OCI-LY7 (cell line): ENCODE measurements around the gene CMTR2. TPM values are rescaled to one million over a fixed set of nuclear protein-coding genes. Genes with fewer than 3 reads are reported as not detected.
A peak's percentile ranks its signal among the peaks of the same experiment; 100 is the strongest.

Experiments
- BruUV-seq: library from RNA; stranded (reverse); fragments of 400-500 nt; replicated peaks from 2 replicates; lab custom pipeline; 2021; lab: Mats Ljungman, UMichigan
- CTCF ChIA-PET: fragments of 300-600 bp; sonication (Branson Sonifier 250); formaldehyde crosslinking; loops from one replicate; lab custom pipeline; 2022; ENCODE audit warnings: antibody characterized with exemption; ENCODE audit not compliant: unreplicated experiment; lab: Charles Lee
- POLR2A ChIA-PET: fragments of 300-600 bp; sonication (Branson Sonifier 250); formaldehyde crosslinking; loops from one replicate; lab custom pipeline; 2022; ENCODE audit warnings: antibody characterized with exemption; lab: Charles Lee
- DNase-seq: peaks from one replicate; pipeline ENCODE4 v3.0.0-alpha.2; 2015; ENCODE audit warnings: low spot score
- H2AFZ ChIP-seq: fragments of 200-600 bp; sonication (generic), shearing (Covaris generic); 2 replicates; pipeline ENCODE4 v1.6.1; 2014; ENCODE audit warnings: mild to moderate bottlenecking, antibody characterized with exemption, low read length, moderate library complexity
- H3K27ac ChIP-seq: fragments of 200-600 bp; sonication (generic); 2 replicates; pipeline ENCODE4 v1.5.1; 2014; ENCODE audit warnings: mixed run types, low read depth, mild to moderate bottlenecking, moderate library complexity, low read length, inconsistent platforms; ENCODE audit not compliant: poor library complexity, severe bottlenecking
- H3K36me3 ChIP-seq: fragments of 200-600 bp; sonication (generic); 2 replicates; pipeline ENCODE4 v1.6.1; 2014; ENCODE audit warnings: mild to moderate bottlenecking, antibody characterized with exemption, low read length, moderate library complexity, mixed read lengths; ENCODE audit not compliant: insufficient read depth
- H3K4me1 ChIP-seq: fragments of 200-600 bp; sonication (generic); 2 replicates; pipeline ENCODE4 v1.5.1; 2014; ENCODE audit warnings: mild to moderate bottlenecking, low read length; ENCODE audit not compliant: insufficient read depth, poor library complexity, severe bottlenecking
- H3K4me2 ChIP-seq: fragments of 200-600 bp; sonication (generic); 2 replicates; pipeline ENCODE4 v1.6.1; 2014; ENCODE audit warnings: mild to moderate bottlenecking, low read length
- H3K4me3 ChIP-seq: fragments of 200-600 bp; sonication (generic); 2 replicates; pipeline ENCODE4 v1.5.1; 2014; ENCODE audit warnings: mild to moderate bottlenecking, low read depth, low read length; ENCODE audit not compliant: poor library complexity, severe bottlenecking
- H3K79me2 ChIP-seq: fragments of 200-600 bp; sonication (generic); 2 replicates; pipeline ENCODE4 v1.6.1; 2016; ENCODE audit warnings: low read depth, mild to moderate bottlenecking, low read length, moderate library complexity, mixed read lengths; ENCODE audit not compliant: insufficient read depth
- H3K9me2 ChIP-seq: fragments of 200-600 bp; sonication (generic); 2 replicates; pipeline ENCODE4 v1.6.1; 2016; ENCODE audit warnings: mild to moderate bottlenecking, low read length, mixed read lengths; ENCODE audit not compliant: insufficient read depth
- H3K9me3 ChIP-seq: fragments of 200-600 bp; sonication (generic); 2 replicates; pipeline ENCODE4 v1.6.1; 2014; ENCODE audit warnings: mild to moderate bottlenecking, mixed run types, low read length, mixed read lengths
- H4K20me1 ChIP-seq: fragments of 200-600 bp; sonication (generic); 2 replicates; pipeline ENCODE4 v1.6.1; 2014; ENCODE audit warnings: mild to moderate bottlenecking, antibody characterized with exemption, low read length, moderate library complexity, mixed read lengths; ENCODE audit not compliant: insufficient read depth
- CTCF ChIP-seq: fragments of 200-600 bp; sonication (generic); conservative IDR thresholded peaks from 2 replicates; pipeline ENCODE4 v1.5.1; 2014; ENCODE audit warnings: mild to moderate bottlenecking, antibody characterized with exemption, low read length, moderate library complexity, mixed read lengths
- EZH2phosphoT487 ChIP-seq: fragments of 200-600 bp; sonication (generic); IDR thresholded peaks from 2 replicates; pipeline ENCODE4 v1.6.1; 2018; ENCODE audit warnings: low read depth, borderline replicate concordance, mild to moderate bottlenecking, mixed run types, antibody characterized with exemption, low read length, moderate library complexity, mixed read lengths
- intact Hi-C: fragments of 100-400 bp; cut with micrococcal nuclease; formaldehyde crosslinking; loops from one replicate; pipeline ENCODE4 v1.10.0; 2022; ENCODE audit not compliant: unreplicated experiment
- total RNA-seq, 2 experiments: library from RNA; depleted of rRNA in 1 of 2; stranded (reverse); fragments of >200 nt in 1 of 2; shearing (Covaris generic) in 1 of 2; gene quantifications; 2 replicates each; pipeline ENCODE4 v1.2.3, GENCODE V29; 2014 to 2022

Gene CMTR2
- total RNA-seq, 2 experiments from 2014 or later, result 10.4 to 10.9 TPM

GRCh38 chr16:71289732-71290062 is 495 bp upstream of the CMTR2 start:
- Histone ChIP-seq H3K9me3 (no peaks in the 10 kb centered on the region), H3K4me2 (peak overlapping the region; percentile 81), H3K9me2 (no peaks in the 10 kb centered on the region), H3K79me2 (no peaks in the 10 kb centered on the region), H3K4me3 (peak overlapping the region; percentile 78), H3K27ac (peak overlapping the region; percentile 36), H4K20me1 (no peaks in the 10 kb centered on the region), H2AFZ (peak overlapping the region; percentile 57; the same call in 1 of the 2 replicates), H3K36me3 (no peaks in the 10 kb centered on the region), H3K4me1 (peaks cover 3% of the 10 kb centered on the region)
- POLR2A ChIA-PET, result interaction anchor here (0.6 kb wide), 2 partner anchors 74 to 192 kb away, joined by 3 to 4 read pairs; no protein-coding TSS in a partner anchor
- TF ChIP-seq EZH2phosphoT487 (no peak), CTCF (no peak)
- CTCF ChIA-PET, result no interaction called here
- no TSS peak for BruUV-seq
- DNase-seq, result no peak
- intact Hi-C loops, result no loop called here

GRCh38 chr16:71288570-71288889 is 672 bp downstream of the CMTR2 start:
- no TSS peak for BruUV-seq
- peak overlapping the region; percentile 70 for H2AFZ ChIP-seq
- TF ChIP-seq CTCF (no peak), EZH2phosphoT487 (no peak)

GRCh38 chr16:71287911-71288310 is 1.3 kb downstream of the CMTR2 start:
- no peaks in the 10 kb centered on the region for H3K9me3 ChIP-seq
- no peaks in the 10 kb centered on the region for H3K36me3 ChIP-seq
- H3K4me3 ChIP-seq, result no peak overlapping the region
- no peak overlapping the region for H3K27ac ChIP-seq
- H2AFZ ChIP-seq, result no peak overlapping the region
- POLR2A ChIA-PET, result interaction anchor here (0.8 kb wide), 1 partner anchor 596 kb away, joined by 3 read pairs; no protein-coding TSS in a partner anchor
- no peaks in the 10 kb centered on the region for H3K9me2 ChIP-seq
- H3K79me2 ChIP-seq, result no peaks in the 10 kb centered on the region
- intact Hi-C loops, result no loop called here
- CTCF ChIA-PET, result no interaction called here
- BruUV-seq, result no TSS peak
- peak overlapping the region; percentile 81 for H3K4me2 ChIP-seq
- TF ChIP-seq EZH2phosphoT487 (no peak), CTCF (no peak)
- no peaks in the 10 kb centered on the region for H4K20me1 ChIP-seq
- peaks cover 3% of the 10 kb centered on the region for H3K4me1 ChIP-seq
- no peak for DNase-seq

More at GRCh38 chr16:71288570-71288889, 672 bp downstream of the CMTR2 start:
- no peaks in the 10 kb centered on the region for H3K9me2 ChIP-seq
- ChIA-PET POLR2A (no interaction called here), CTCF (no interaction called here)
- no peaks in the 10 kb centered on the region for H3K36me3 ChIP-seq
- DNase-seq, result no peak
- H4K20me1 ChIP-seq, result no peaks in the 10 kb centered on the region
- H3K4me3 ChIP-seq, result peak overlapping the region; percentile 78
- H3K4me1 ChIP-seq, result peaks cover 3% of the 10 kb centered on the region
- intact Hi-C loops, result no loop called here
- no peaks in the 10 kb centered on the region for H3K79me2 ChIP-seq
- H3K9me3 ChIP-seq, result no peaks in the 10 kb centered on the region
- H3K27ac ChIP-seq, result no peak overlapping the region
- peak overlapping the region; percentile 81 for H3K4me2 ChIP-seq
